ENCODE data around the gene PEX16. TPM values are rescaled to one million over a fixed set of nuclear protein-coding genes. Genes with fewer than 3 reads are reported as not detected.

Gene PEX16
- total RNA-seq, 1 experiment from 2014 or later: 33.2 TPM

DNA sequence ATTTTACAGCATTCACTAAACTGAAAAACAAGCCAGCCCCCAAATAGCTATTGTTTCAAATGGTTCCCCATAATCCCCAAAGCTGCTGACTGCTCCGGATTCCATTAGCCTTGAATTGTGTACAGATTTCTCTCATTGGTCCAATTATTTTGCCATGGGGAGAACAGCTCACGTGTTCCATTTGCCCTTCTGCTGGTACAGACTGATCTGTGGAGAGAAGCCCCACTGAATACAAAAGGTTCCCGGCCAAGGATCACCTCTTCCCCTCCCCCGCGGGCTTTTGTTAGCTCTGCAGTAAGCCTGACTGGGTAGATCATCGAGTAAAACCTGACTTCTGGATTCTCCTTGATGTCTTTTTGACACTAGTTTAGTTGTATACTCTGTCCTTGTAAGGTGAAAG is 41.3 kb downstream of the PEX16 start (continued):
- TF ChIP-seq, protein P1, sequence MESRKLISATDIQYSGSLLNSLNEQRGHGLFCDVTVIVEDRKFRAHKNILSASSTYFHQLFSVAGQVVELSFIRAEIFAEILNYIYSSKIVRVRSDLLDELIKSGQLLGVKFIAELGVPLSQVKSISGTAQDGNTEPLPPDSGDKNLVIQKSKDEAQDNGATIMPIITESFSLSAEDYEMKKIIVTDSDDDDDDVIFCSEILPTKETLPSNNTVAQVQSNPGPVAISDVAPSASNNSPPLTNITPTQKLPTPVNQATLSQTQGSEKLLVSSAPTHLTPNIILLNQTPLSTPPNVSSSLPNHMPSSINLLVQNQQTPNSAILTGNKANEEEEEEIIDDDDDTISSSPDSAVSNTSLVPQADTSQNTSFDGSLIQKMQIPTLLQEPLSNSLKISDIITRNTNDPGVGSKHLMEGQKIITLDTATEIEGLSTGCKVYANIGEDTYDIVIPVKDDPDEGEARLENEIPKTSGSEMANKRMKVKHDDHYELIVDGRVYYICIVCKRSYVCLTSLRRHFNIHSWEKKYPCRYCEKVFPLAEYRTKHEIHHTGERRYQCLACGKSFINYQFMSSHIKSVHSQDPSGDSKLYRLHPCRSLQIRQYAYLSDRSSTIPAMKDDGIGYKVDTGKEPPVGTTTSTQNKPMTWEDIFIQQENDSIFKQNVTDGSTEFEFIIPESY (IDR thresholded peaks at IDR 0.05; ENCODE audit: extremely low read depth, insufficient replicate concordance, low read length): no peak

DNA sequence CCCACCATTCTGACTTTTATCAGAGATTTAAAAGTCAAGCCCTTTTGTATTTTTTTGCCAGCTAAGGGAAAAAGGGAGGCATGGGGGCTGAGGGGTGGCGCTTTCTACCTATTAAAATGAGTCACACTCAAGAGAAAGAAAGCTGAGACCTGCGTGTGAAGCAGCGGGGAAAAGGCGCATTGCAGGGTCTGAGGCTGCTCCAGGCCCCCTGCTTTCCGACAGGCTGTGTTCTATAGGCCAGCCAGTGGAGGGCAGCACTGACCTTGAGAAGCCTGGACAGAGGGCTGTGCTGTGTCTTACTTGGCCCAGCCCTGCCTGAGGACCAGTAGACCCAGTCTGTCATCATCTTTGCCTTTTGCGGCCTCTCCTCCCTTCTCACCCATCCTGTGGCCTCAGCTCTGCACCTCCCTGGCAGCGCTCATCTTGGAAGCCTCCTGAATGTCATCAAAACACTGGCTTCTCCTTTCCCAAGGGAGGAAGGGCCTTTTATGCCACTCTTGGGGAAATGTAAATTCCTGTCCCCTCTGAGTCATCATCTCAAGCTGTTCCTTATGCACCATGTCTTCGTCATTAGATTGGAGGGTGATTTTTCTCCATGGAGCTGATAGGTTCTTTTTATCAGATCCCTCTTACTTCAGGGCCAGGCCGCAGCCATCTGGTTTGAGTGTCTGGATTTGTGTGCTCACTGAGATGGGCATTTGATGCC is 44.9 kb downstream of the PEX16 start:
- ChIA-PET CTCF (interaction anchor here (0.8 to 2.1 kb wide), 11 partner anchors 15 to 442 kb away, joined by 3 to 29 read pairs (median 4); no protein-coding TSS in a partner anchor), RAD21 (ENCODE audit: low non-redundant PET in 1 of 2, low total read pairs in 2 of 2, uncharacterized antibody in 2 of 2, unreplicated experiment in 2 of 2) (interaction anchor here in 1 of 2 experiments (1.0 kb wide), 1 partner anchor 134 kb away, joined by 3 read pairs; no protein-coding TSS in a partner anchor), POLR2A (interaction anchor here (1.2 kb wide), 1 partner anchor 15 kb away, joined by 3 read pairs; no protein-coding TSS in a partner anchor)
- peaks cover 9 to 22% of the 10 kb centered on the region in 2 experiments; a peak in 2 of 4 replicates for H3K36me3 ChIP-seq (ENCODE audit: control insufficient read depth in 1 of 2, insufficient read depth in 2 of 2, low read length in 2 of 2)
- no peak for TF ChIP-seq SP1 (IDR thresholded peaks at IDR 0.05; ENCODE audit: low read depth)
- peak; percentile 84 for TF ChIP-seq RAD21 (IDR thresholded peaks at IDR 0.05; ENCODE audit: low read depth)
- TF ChIP-seq, protein P2, sequence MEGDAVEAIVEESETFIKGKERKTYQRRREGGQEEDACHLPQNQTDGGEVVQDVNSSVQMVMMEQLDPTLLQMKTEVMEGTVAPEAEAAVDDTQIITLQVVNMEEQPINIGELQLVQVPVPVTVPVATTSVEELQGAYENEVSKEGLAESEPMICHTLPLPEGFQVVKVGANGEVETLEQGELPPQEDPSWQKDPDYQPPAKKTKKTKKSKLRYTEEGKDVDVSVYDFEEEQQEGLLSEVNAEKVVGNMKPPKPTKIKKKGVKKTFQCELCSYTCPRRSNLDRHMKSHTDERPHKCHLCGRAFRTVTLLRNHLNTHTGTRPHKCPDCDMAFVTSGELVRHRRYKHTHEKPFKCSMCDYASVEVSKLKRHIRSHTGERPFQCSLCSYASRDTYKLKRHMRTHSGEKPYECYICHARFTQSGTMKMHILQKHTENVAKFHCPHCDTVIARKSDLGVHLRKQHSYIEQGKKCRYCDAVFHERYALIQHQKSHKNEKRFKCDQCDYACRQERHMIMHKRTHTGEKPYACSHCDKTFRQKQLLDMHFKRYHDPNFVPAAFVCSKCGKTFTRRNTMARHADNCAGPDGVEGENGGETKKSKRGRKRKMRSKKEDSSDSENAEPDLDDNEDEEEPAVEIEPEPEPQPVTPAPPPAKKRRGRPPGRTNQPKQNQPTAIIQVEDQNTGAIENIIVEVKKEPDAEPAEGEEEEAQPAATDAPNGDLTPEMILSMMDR (IDR thresholded peaks at IDR 0.05 in 2 of 3, conservative IDR thresholded peaks at IDR 0.05 in 1 of 3; ENCODE audit: borderline replicate concordance in 1 of 3, insufficient read depth in 1 of 3, low read depth in 2 of 3, low read length in 2 of 3): peak; percentile 53 to 87 (median 77); a peak in 5 of 6 replicates
- TF ChIP-seq, protein P3, sequence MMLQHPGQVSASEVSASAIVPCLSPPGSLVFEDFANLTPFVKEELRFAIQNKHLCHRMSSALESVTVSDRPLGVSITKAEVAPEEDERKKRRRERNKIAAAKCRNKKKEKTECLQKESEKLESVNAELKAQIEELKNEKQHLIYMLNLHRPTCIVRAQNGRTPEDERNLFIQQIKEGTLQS (IDR thresholded peaks at IDR 0.05): no peak
- TF ChIP-seq CEBPB (IDR thresholded peaks at IDR 0.05; ENCODE audit: low read depth): no peak
- no peak for TF ChIP-seq ZFX (IDR thresholded peaks at IDR 0.05)
- H3K4me3 ChIP-seq (replicated peaks in 1 of 2; ENCODE audit: low read depth in 1 of 2, low read length in 2 of 2): no peak overlapping the region
- ATAC-seq: peak; percentile 99
- H3K4me1 ChIP-seq (ENCODE audit: control insufficient read depth in 1 of 2, insufficient read depth in 2 of 2, low read length in 2 of 2): peaks cover 0 to 4% of the 10 kb centered on the region in 2 experiments; a peak in 1 of 4 replicates
- no peaks in the 10 kb centered on the region for H3K9me3 ChIP-seq (ENCODE audit: control insufficient read depth in 1 of 2, insufficient read depth in 1 of 2, low read depth in 1 of 2, low read length in 2 of 2)
- H3K27me3 ChIP-seq (ENCODE audit: insufficient read depth, low read length): no peaks in the 10 kb centered on the region
- H3K9me2 ChIP-seq (ENCODE audit: insufficient read depth): no peaks in the 10 kb centered on the region
- H3K9ac ChIP-seq (ENCODE audit: low read length): no peak overlapping the region
- H3K79me2 ChIP-seq (ENCODE audit: insufficient read depth, low read length): no peaks in the 10 kb centered on the region
- no peaks in the 10 kb centered on the region for H4K20me1 ChIP-seq (ENCODE audit: insufficient read depth)
- no TSS peak for BruUV-seq (replicated peaks)
- intact Hi-C loops (cut with micrococcal nuclease): loop anchor here (1.0 to 2.0 kb wide), 2 partner anchors 133 to 442 kb away; no protein-coding TSS in a partner anchor
- H3K27ac ChIP-seq (ENCODE audit: low read depth, low read length): no peak overlapping the region
- no peak overlapping the region for H2AFZ ChIP-seq (ENCODE audit: low read depth, low read length, poor library complexity, severe bottlenecking)
- no peak overlapping the region for H3K4me2 ChIP-seq (ENCODE audit: low read length)
- peak; percentile 41 for DNase-seq (ENCODE audit: low read depth, low spot score)
